Gastrocnemius medialis (tissue), 4 donors: Measurements from ENCODE around the gene ACADM. TPM values are rescaled to one million over a fixed set of nuclear protein-coding genes. Genes with fewer than 3 reads are reported as not detected.

Experiments used
- ATAC-seq, 2 donors: fragments of 150-250 bp; one replicate each; pipeline ENCODE4 v1.9.1; 2016
- DNase-seq, 2 donors: peaks; one replicate each; pipeline ENCODE4 v3.0.0-alpha.2; 2019
- H3K27ac ChIP-seq, 4 donors: fragments of 200-600 bp; sonication (generic); 1 replicate in 1 of 4; 2 replicates in 3 of 4; pipeline ENCODE4 v1.5.1; 2016 to 2018; ENCODE audit warnings: mild to moderate bottlenecking in 2 of 4, moderate library complexity in 1 of 4
- H3K27me3 ChIP-seq, 3 donors: fragments of 200-600 bp; sonication (generic) in 2 of 3; 1 replicate in 1 of 3; 2 replicates in 2 of 3; pipeline versions ENCODE4 v1.5.1 to v1.6.0; 2016 to 2019; ENCODE audit warnings: mild to moderate bottlenecking in 1 of 3, moderate library complexity in 1 of 3
- H3K36me3 ChIP-seq, 2 donors: fragments of 200-600 bp; sonication (generic) in 1 of 2; one replicate each; pipeline ENCODE4 v1.5.1; 2017 to 2018
- H3K4me1 ChIP-seq, 2 donors: fragments of 200-600 bp; sonication (generic) in 1 of 2; one replicate each; pipeline ENCODE4 v1.5.1; 2016 to 2017; ENCODE audit warnings: mild to moderate bottlenecking in 2 of 2
- H3K4me3 ChIP-seq, 4 donors: fragments of 200-600 bp; sonication (generic) in 3 of 4; 1 replicate in 1 of 4; 2 replicates in 3 of 4; pipeline ENCODE4 v1.5.1; 2016 to 2019; ENCODE audit warnings: mild to moderate bottlenecking in 2 of 4
- H3K9me3 ChIP-seq, 3 donors: fragments of 200-600 bp; sonication (generic) in 2 of 3; 1 replicate in 1 of 3; 2 replicates in 2 of 3; pipeline ENCODE4 v1.5.1; 2016 to 2019
- CTCF ChIP-seq, 5 experiments: fragments of 450-650 bp in 3 of 5; fragments of 200-600 bp in 2 of 5; sonication (generic) in 2 of 5; IDR thresholded peaks in 4 of 5; conservative IDR thresholded peaks in 1 of 5; 1 replicate in 4 of 5; 2 replicates in 1 of 5; pipeline ENCODE4 v1.5.1; 2016 to 2019; ENCODE audit warnings: antibody characterized with exemption in 5 of 5, mild to moderate bottlenecking in 3 of 5, moderate library complexity in 3 of 5
- POLR2A ChIP-seq, 2 donors: fragments of 450-650 bp; IDR thresholded peaks; one replicate each; pipeline ENCODE4 v1.6.1; 2017; ENCODE audit warnings: antibody characterized with exemption in 2 of 2, mild to moderate bottlenecking in 2 of 2, moderate library complexity in 2 of 2
- in situ Hi-C, 4 donors: fragments of 200-750 bp; cut with MboI; loops; one replicate each; pipeline versions ENCODE4 v1.15.0 to v1.8.0; 2017; ENCODE audit warnings: low sequenced_read_pairs in 4 of 4
- intact Hi-C: fragments of 100-400 bp; cut with DNase I; formaldehyde crosslinking; loops from one replicate; pipeline ENCODE4 v1.15.1; 2023; ENCODE audit warnings: low total_unique reads
- total RNA-seq, 4 donors: library from RNA; depleted of rRNA; stranded (reverse); fragments of >200 nt; gene quantifications; one replicate each; pipeline versions ENCODE4 v1.1.0 to v1.2.3, GENCODE V29; 2016

The ACADM gene
- total RNA-seq, 4 donors from 2014 or later, result 92.4 to 128 (median 111) TPM

GRCh38 chr1:75727571-75727970, 3.1 kb downstream of the ACADM start:
- in situ Hi-C loops, result loop anchor here in 2 of 4 donors (5.0 to 10.0 kb wide), 2 partner anchors 57 to 60 kb away; partner anchors contain the start of gene RABGGTB (in 2 of the 2)
- Histone ChIP-seq H3K4me3 (no peak overlapping the region), H3K27me3 (no peaks in the 10 kb centered on the region), H3K36me3 (no peaks in the 10 kb centered on the region), H3K4me1 (peaks cover 27 to 41% of the 10 kb centered on the region in 2 donors), H3K9me3 (no peaks in the 10 kb centered on the region), H3K27ac (peak overlapping the region in 2 of 4 donors; percentile 13 to 87)
- intact Hi-C loops, result loop anchor here (10.0 kb wide), 1 partner anchor 1533 kb away; the partner anchor contains the start of genes FPGT and LRRIQ3
- DNase-seq (no peak), ATAC-seq (no peak)
- TF ChIP-seq CTCF (IDR thresholded peaks at IDR 0.05 in 4 of 5, conservative IDR thresholded peaks at IDR 0.05 in 1 of 5) (no peak), POLR2A (IDR thresholded peaks at IDR 0.05) (no peak)

- in situ Hi-C loops (no loop called here), intact Hi-C loops (no loop called here)
- Histone ChIP-seq H3K9me3 (no peaks in the 10 kb centered on the region), H3K4me3 (no peak overlapping the region), H3K27me3 (no peaks in the 10 kb centered on the region), H3K4me1 (peaks cover 32 to 49% of the 10 kb centered on the region in 2 donors), H3K27ac (no peak overlapping the region), H3K36me3 (peaks cover 4 to 13% of the 10 kb centered on the region in 2 donors)
- ATAC-seq, result no peak
- no peak for DNase-seq
- TF ChIP-seq CTCF (IDR thresholded peaks at IDR 0.05 in 4 of 5, conservative IDR thresholded peaks at IDR 0.05 in 1 of 5), result no peak
- no peak for TF ChIP-seq POLR2A (IDR thresholded peaks at IDR 0.05)
Measured at GRCh38 chr1:75730432-75730831, 5.9 kb downstream of the ACADM start.

- H3K4me1 ChIP-seq, result peaks cover 17 to 36% of the 10 kb centered on the region in 2 donors
- no peak overlapping the region for H3K4me3 ChIP-seq
- peak overlapping the region in 2 of 4 donors; percentile 20 to 71 for H3K27ac ChIP-seq
- H3K9me3 ChIP-seq, result no peaks in the 10 kb centered on the region
- intact Hi-C loops, result no loop called here
- no peak for ATAC-seq
- H3K27me3 ChIP-seq, result no peaks in the 10 kb centered on the region
- TF ChIP-seq CTCF (IDR thresholded peaks at IDR 0.05 in 4 of 5, conservative IDR thresholded peaks at IDR 0.05 in 1 of 5), result no peak
- TF ChIP-seq POLR2A (IDR thresholded peaks at IDR 0.05), result no peak
- in situ Hi-C loops, result no loop called here
- peaks cover 4 to 28% of the 10 kb centered on the region in 2 donors for H3K36me3 ChIP-seq
- DNase-seq, result no peak
Measured at GRCh38 chr1:75731881-75732280, 7.4 kb downstream of the ACADM start.

- H3K36me3 ChIP-seq, result peaks cover 4 to 34% of the 10 kb centered on the region in 2 donors
- DNase-seq (no peak), ATAC-seq (no peak)
- in situ Hi-C loops (no loop called here), intact Hi-C loops (no loop called here)
- H3K27me3 ChIP-seq, result no peaks in the 10 kb centered on the region
- TF ChIP-seq CTCF (IDR thresholded peaks at IDR 0.05 in 4 of 5, conservative IDR thresholded peaks at IDR 0.05 in 1 of 5), result no peak
- TF ChIP-seq POLR2A (IDR thresholded peaks at IDR 0.05), result no peak
- peak overlapping the region in 2 of 4 donors; percentile 68 to 71 for H3K27ac ChIP-seq
- H3K4me3 ChIP-seq, result no peak overlapping the region
- no peaks in the 10 kb centered on the region for H3K9me3 ChIP-seq
- peaks cover 10 to 28% of the 10 kb centered on the region in 2 donors for H3K4me1 ChIP-seq
Measured at GRCh38 chr1:75732703-75733102, 8.2 kb downstream of the ACADM start.

GRCh38 chr1:75733661-75734060, 9.2 kb downstream of the ACADM start:
- intact Hi-C loops (no loop called here), in situ Hi-C loops (no loop called here)
- Histone ChIP-seq H3K27me3 (no peaks in the 10 kb centered on the region), H3K9me3 (no peaks in the 10 kb centered on the region), H3K36me3 (peaks cover 4 to 43% of the 10 kb centered on the region in 2 donors), H3K27ac (peak overlapping the region; percentile 56 to 71 (median 62)), H3K4me3 (no peak overlapping the region), H3K4me1 (peaks cover 9 to 20% of the 10 kb centered on the region in 2 donors)
- TF ChIP-seq POLR2A (IDR thresholded peaks at IDR 0.05), result no peak
- TF ChIP-seq CTCF (IDR thresholded peaks at IDR 0.05 in 4 of 5, conservative IDR thresholded peaks at IDR 0.05 in 1 of 5), result no peak
- peak; percentile 18 to 21 for DNase-seq
- peak; percentile 95 to 100 for ATAC-seq
